Neural cell (in vitro differentiated cells): Measurements from ENCODE around the gene RNASEH1. TPM values are rescaled to one million over a fixed set of nuclear protein-coding genes. Genes with fewer than 3 reads are reported as not detected.

Experiments used
- H2AFZ ChIP-seq: fragments of 200-600, 300-800 bp; sonication (generic), shearing (Covaris generic); 2 replicates; pipeline ENCODE4 v1.6.0; 2014; ENCODE audit warnings: low read depth, mild to moderate bottlenecking, antibody characterized with exemption, low read length, moderate library complexity
- H3F3A ChIP-seq: fragments of 200-600 bp; shearing (Covaris generic); 2 replicates; pipeline ENCODE4 v1.6.1; 2016; ENCODE audit warnings: mild to moderate bottlenecking, moderate library complexity, mixed read lengths, antibody characterized with exemption, low read length; ENCODE audit not compliant: insufficient read depth, poor library complexity, severe bottlenecking
- H3K27ac ChIP-seq: fragments of 200-600, 300-800 bp; sonication (generic), shearing (Covaris generic); 2 replicates; pipeline ENCODE4 v1.5.1; 2014; ENCODE audit warnings: mild to moderate bottlenecking, low read length, moderate library complexity
- H3K27me3 ChIP-seq: fragments of 300-800, 200-600 bp; sonication (generic), shearing (Covaris generic); 2 replicates; pipeline ENCODE4 v1.6.0; 2014; ENCODE audit warnings: mild to moderate bottlenecking, low read depth, low read length, moderate library complexity; ENCODE audit not compliant: insufficient read depth
- H3K36me3 ChIP-seq: fragments of 300-800, 200-600 bp; sonication (generic), shearing (Covaris generic); 2 replicates; pipeline ENCODE4 v1.5.1; 2014; ENCODE audit warnings: mild to moderate bottlenecking, antibody characterized with exemption, low read length, moderate library complexity; ENCODE audit not compliant: insufficient read depth
- H3K4me2 ChIP-seq: fragments of 300-800, 200-600 bp; sonication (generic), shearing (Covaris generic); 2 replicates; pipeline ENCODE4 v1.6.0; 2014; ENCODE audit warnings: mild to moderate bottlenecking, low read length
- H3K4me3 ChIP-seq: fragments of 300-800, 200-600 bp; sonication (generic), shearing (Covaris generic); 2 replicates; pipeline ENCODE4 v1.5.1; 2014; ENCODE audit warnings: mild to moderate bottlenecking, low read length, moderate library complexity
- H3K79me2 ChIP-seq: fragments of 200-600 bp; shearing (Covaris generic); replicated peaks from 2 replicates; pipeline ENCODE4 v1.6.0; 2014; ENCODE audit warnings: mild to moderate bottlenecking, low read length, moderate library complexity; ENCODE audit not compliant: insufficient read depth
- H3K9ac ChIP-seq: fragments of 300-800, 200-600 bp; sonication (generic), shearing (Covaris generic); 2 replicates; pipeline ENCODE4 v1.6.1; 2016; ENCODE audit warnings: mild to moderate bottlenecking, low read length, mixed read lengths
- H3K9me2 ChIP-seq: fragments of 200-600 bp; shearing (Covaris generic); 2 replicates; pipeline ENCODE4 v1.6.1; 2016; ENCODE audit warnings: mild to moderate bottlenecking, low read length, mixed read lengths; ENCODE audit not compliant: insufficient read depth
- H3K9me3 ChIP-seq: fragments of 200-600, 300-800 bp; sonication (generic), shearing (Covaris generic); 2 replicates; pipeline ENCODE4 v1.6.1; 2016; ENCODE audit warnings: mild to moderate bottlenecking, mixed run types, low read length, moderate library complexity, mixed read lengths
- H4K20me1 ChIP-seq: fragments of 200-600 bp; shearing (Covaris generic); 2 replicates; pipeline ENCODE4 v1.6.1; 2016; ENCODE audit warnings: mild to moderate bottlenecking, mixed run types; ENCODE audit not compliant: insufficient read depth
- EP300 ChIP-seq: fragments of 450-650 bp; conservative IDR thresholded peaks from 2 replicates; pipeline ENCODE4 v1.6.1; 2014; ENCODE audit warnings: antibody characterized with exemption, mild to moderate bottlenecking, moderate library complexity; ENCODE audit not compliant: poor library complexity, severe bottlenecking
- EZH2 ChIP-seq: fragments of 200-600, 300-800 bp; shearing (Covaris generic), sonication (generic); IDR thresholded peaks from 2 replicates; pipeline ENCODE4 v1.6.1; 2014; ENCODE audit warnings: antibody characterized with exemption, low read length, borderline replicate concordance, mild to moderate bottlenecking; ENCODE audit not compliant: insufficient read depth, poor library complexity, severe bottlenecking
- MXI1 ChIP-seq: fragments of 450-650 bp; conservative IDR thresholded peaks from 2 replicates; pipeline ENCODE4 v1.6.1; 2014; ENCODE audit warnings: antibody characterized with exemption, mild to moderate bottlenecking; ENCODE audit not compliant: poor library complexity, severe bottlenecking
- POLR2AphosphoS5 ChIP-seq: IDR thresholded peaks from 2 replicates; pipeline ENCODE4 v1.6.1; 2012
- RAD21 ChIP-seq: fragments of 450-650 bp; conservative IDR thresholded peaks from 2 replicates; pipeline ENCODE4 v1.6.1; 2014; ENCODE audit warnings: antibody characterized with exemption, mild to moderate bottlenecking, moderate library complexity
- SMC3 ChIP-seq: fragments of 450-650 bp; conservative IDR thresholded peaks from 2 replicates; pipeline ENCODE4 v1.6.1; 2014; ENCODE audit warnings: antibody characterized with exemption, mild to moderate bottlenecking, moderate library complexity; ENCODE audit not compliant: poor library complexity
- TAF1 ChIP-seq: IDR thresholded peaks from 2 replicates; pipeline ENCODE4 v1.6.1; 2012; ENCODE audit warnings: low read depth
- polyA plus RNA-seq: library from polyadenylated mRNA; depleted of rRNA; stranded (reverse); fragments of >200 nt; gene quantifications from 2 replicates; pipeline ENCODE4 v1.2.3, GENCODE V29; 2014
- TF ChIP-seq, protein P1 (sequence below): fragments of 450-650 bp; IDR thresholded peaks from 2 replicates; pipeline ENCODE4 v1.5.1; 2014; ENCODE audit warnings: antibody characterized with exemption, mild to moderate bottlenecking, moderate library complexity; ENCODE audit not compliant: poor library complexity, severe bottlenecking
- TF ChIP-seq, protein P2 (sequence below): IDR thresholded peaks from 2 replicates; pipeline ENCODE4 v1.6.1; 2012; ENCODE audit warnings: borderline replicate concordance

RNASEH1 gene
- polyA plus RNA-seq, 1 donor from 2014 or later, result 23.4 TPM

DNA sequence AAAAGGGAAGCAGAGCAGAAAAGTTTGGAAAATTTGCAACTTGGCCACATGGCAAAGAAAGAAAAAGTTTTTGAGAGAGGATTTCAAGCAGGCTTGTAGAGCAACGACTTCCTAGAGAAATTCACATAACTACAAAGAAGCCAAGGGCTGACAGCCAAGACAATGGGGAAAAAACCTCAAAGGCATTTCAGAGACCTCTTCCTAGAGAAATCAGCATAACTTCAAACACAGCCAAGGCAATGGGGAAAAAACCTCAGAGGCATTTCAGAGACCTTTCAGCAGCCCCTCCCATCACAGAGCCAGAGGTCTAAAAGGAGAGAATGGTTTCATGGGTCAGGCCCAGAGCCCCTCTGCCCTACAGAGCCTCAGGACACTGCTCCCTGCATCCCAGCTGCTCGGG is 46.0 kb downstream of the RNASEH1 start:
- Histone ChIP-seq H3K36me3 (no peaks in the 10 kb centered on the region), H3K9me3 (no peaks in the 10 kb centered on the region), H3K79me2 (no peaks in the 10 kb centered on the region), H4K20me1 (no peaks in the 10 kb centered on the region), H3K9ac (no peak overlapping the region), H3K9me2 (no peaks in the 10 kb centered on the region), H3K4me3 (no peak overlapping the region), H3F3A (no peaks in the 10 kb centered on the region), H3K4me2 (no peak overlapping the region), H3K27me3 (no peaks in the 10 kb centered on the region), H3K27ac (no peak overlapping the region), H2AFZ (no peak overlapping the region)
- no peak for TF ChIP-seq SMC3
- no peak for TF ChIP-seq EZH2
- TF ChIP-seq, protein P1, sequence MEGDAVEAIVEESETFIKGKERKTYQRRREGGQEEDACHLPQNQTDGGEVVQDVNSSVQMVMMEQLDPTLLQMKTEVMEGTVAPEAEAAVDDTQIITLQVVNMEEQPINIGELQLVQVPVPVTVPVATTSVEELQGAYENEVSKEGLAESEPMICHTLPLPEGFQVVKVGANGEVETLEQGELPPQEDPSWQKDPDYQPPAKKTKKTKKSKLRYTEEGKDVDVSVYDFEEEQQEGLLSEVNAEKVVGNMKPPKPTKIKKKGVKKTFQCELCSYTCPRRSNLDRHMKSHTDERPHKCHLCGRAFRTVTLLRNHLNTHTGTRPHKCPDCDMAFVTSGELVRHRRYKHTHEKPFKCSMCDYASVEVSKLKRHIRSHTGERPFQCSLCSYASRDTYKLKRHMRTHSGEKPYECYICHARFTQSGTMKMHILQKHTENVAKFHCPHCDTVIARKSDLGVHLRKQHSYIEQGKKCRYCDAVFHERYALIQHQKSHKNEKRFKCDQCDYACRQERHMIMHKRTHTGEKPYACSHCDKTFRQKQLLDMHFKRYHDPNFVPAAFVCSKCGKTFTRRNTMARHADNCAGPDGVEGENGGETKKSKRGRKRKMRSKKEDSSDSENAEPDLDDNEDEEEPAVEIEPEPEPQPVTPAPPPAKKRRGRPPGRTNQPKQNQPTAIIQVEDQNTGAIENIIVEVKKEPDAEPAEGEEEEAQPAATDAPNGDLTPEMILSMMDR, result no peak
- TF ChIP-seq RAD21, result no peak
- TF ChIP-seq TAF1, result no peak
- no peak for TF ChIP-seq EP300
- TF ChIP-seq MXI1, result no peak
- TF ChIP-seq, protein P2, sequence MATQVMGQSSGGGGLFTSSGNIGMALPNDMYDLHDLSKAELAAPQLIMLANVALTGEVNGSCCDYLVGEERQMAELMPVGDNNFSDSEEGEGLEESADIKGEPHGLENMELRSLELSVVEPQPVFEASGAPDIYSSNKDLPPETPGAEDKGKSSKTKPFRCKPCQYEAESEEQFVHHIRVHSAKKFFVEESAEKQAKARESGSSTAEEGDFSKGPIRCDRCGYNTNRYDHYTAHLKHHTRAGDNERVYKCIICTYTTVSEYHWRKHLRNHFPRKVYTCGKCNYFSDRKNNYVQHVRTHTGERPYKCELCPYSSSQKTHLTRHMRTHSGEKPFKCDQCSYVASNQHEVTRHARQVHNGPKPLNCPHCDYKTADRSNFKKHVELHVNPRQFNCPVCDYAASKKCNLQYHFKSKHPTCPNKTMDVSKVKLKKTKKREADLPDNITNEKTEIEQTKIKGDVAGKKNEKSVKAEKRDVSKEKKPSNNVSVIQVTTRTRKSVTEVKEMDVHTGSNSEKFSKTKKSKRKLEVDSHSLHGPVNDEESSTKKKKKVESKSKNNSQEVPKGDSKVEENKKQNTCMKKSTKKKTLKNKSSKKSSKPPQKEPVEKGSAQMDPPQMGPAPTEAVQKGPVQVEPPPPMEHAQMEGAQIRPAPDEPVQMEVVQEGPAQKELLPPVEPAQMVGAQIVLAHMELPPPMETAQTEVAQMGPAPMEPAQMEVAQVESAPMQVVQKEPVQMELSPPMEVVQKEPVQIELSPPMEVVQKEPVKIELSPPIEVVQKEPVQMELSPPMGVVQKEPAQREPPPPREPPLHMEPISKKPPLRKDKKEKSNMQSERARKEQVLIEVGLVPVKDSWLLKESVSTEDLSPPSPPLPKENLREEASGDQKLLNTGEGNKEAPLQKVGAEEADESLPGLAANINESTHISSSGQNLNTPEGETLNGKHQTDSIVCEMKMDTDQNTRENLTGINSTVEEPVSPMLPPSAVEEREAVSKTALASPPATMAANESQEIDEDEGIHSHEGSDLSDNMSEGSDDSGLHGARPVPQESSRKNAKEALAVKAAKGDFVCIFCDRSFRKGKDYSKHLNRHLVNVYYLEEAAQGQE, result no peak
- TF ChIP-seq POLR2AphosphoS5, result no peak

- H3K9me2 ChIP-seq, result no peaks in the 10 kb centered on the region
- H2AFZ ChIP-seq, result no peak overlapping the region
- H3F3A ChIP-seq, result no peaks in the 10 kb centered on the region
- no peak overlapping the region for H3K27ac ChIP-seq
- no peaks in the 10 kb centered on the region for H3K36me3 ChIP-seq
- TF ChIP-seq, protein P1, result no peak
- TF ChIP-seq EP300 (no peak), EZH2 (no peak), TAF1 (no peak), RAD21 (no peak), POLR2AphosphoS5 (no peak), MXI1 (no peak), SMC3 (no peak)
- TF ChIP-seq, protein P2, result no peak
- H3K4me3 ChIP-seq, result no peak overlapping the region
- H3K9me3 ChIP-seq, result no peaks in the 10 kb centered on the region
- no peak overlapping the region for H3K9ac ChIP-seq
- H3K27me3 ChIP-seq, result no peaks in the 10 kb centered on the region
- H3K4me2 ChIP-seq, result no peak overlapping the region
- no peaks in the 10 kb centered on the region for H4K20me1 ChIP-seq
- no peaks in the 10 kb centered on the region for H3K79me2 ChIP-seq
Observed at GRCh38 chr2:3505771-3506170, 52.4 kb downstream of the RNASEH1 start.
